Right hindlimb (tissue), 1 donor: Measurements from ENCODE around the gene EML4.
"Not testable (repeated sequence)": the region's sequence is repeated elsewhere in the genome, so short reads cannot be mapped to it uniquely, and the experiment has no call there.

Experiments
- DNase-seq: peaks from one replicate; pipeline ENCODE4 v3.0.0-alpha.2; 2018

The EML4 gene

GRCh38 chr2:42270757-42271156 is 101.6 kb downstream of the EML4 start:
- no peak for DNase-seq

- DNase-seq: not testable (repeated sequence)
These were observed 102.1 kb downstream of the EML4 start for GRCh38 chr2:42271246-42271645.

- DNase-seq: no peak
These were observed 105.7 kb downstream of the EML4 start for GRCh38 chr2:42274863-42275262.

GRCh38 chr2:42281416-42282081 is 112.4 kb downstream of the EML4 start:
- no peak for DNase-seq

- no peak for DNase-seq
These were observed 114.9 kb downstream of the EML4 start for GRCh38 chr2:42284019-42284418.

GRCh38 chr2:42286268-42286946 is 117.3 kb downstream of the EML4 start:
- DNase-seq: no peak

GRCh38 chr2:42288811-42289210 is 119.7 kb downstream of the EML4 start:
- DNase-seq: no peak

GRCh38 chr2:42289222-42289621 is 120.1 kb downstream of the EML4 start:
- DNase-seq: no peak

- DNase-seq: no peak
These were observed 120.9 kb downstream of the EML4 start for GRCh38 chr2:42290005-42290404.

GRCh38 chr2:42293019-42293418 is 123.9 kb downstream of the EML4 start:
- no peak for DNase-seq

- no peak for DNase-seq
These were observed 127.1 kb downstream of the EML4 start for GRCh38 chr2:42296226-42296625.

- no peak for DNase-seq
These were observed 128.3 kb downstream of the EML4 start for GRCh38 chr2:42297322-42297936.

GRCh38 chr2:42298132-42298531 is 129.0 kb downstream of the EML4 start:
- DNase-seq: no peak

GRCh38 chr2:42298996-42299754 is 130.0 kb downstream of the EML4 start:
- no peak for DNase-seq

- no peak for DNase-seq
These were observed 131.4 kb downstream of the EML4 start for GRCh38 chr2:42300527-42300926.

- DNase-seq: no peak
These were observed 134.1 kb downstream of the EML4 start for GRCh38 chr2:42303252-42303651.

- no peak for DNase-seq
These were observed 135.0 kb downstream of the EML4 start for GRCh38 chr2:42304059-42304713.

- DNase-seq: no peak
These were observed 138.0 kb downstream of the EML4 start for GRCh38 chr2:42307180-42307579.

- DNase-seq: no peak
These were observed 140.2 kb downstream of the EML4 start for GRCh38 chr2:42309366-42309765.

GRCh38 chr2:42310007-42310515 is 140.9 kb downstream of the EML4 start:
- no peak for DNase-seq

GRCh38 chr2:42312106-42312505 is 143.0 kb downstream of the EML4 start:
- DNase-seq: no peak

GRCh38 chr2:42314892-42315468 is 145.8 kb downstream of the EML4 start:
- DNase-seq: no peak
